GM12878 (cell line): ENCODE measurements around the gene FMN2.

Experiments used
- CEBPB ChIP-seq, 2 experiments: fragments of 150-350 bp in 1 of 2; IDR thresholded peaks; 2 replicates each; pipeline ENCODE4 v1.6.1; 2012 to 2014; ENCODE audit warnings: low read depth in 2 of 2, low read length in 2 of 2, borderline replicate concordance in 1 of 2, inconsistent platforms in 1 of 2
- CHD1 ChIP-seq: IDR thresholded peaks from 2 replicates; pipeline ENCODE4 v1.6.1; 2012; ENCODE audit warnings: low read depth, low read length, improper control_type of control experiment
- CTCF ChIP-seq, 3 experiments: IDR thresholded peaks in 2 of 3; conservative IDR thresholded peaks in 1 of 3; 2 replicates each; pipeline ENCODE4 v1.5.1; 2011; ENCODE audit warnings: low read depth in 3 of 3, low read length in 3 of 3, mild to moderate bottlenecking in 3 of 3, control low read depth in 2 of 3, moderate library complexity in 2 of 3, inconsistent platforms in 1 of 3, mixed read lengths in 1 of 3; ENCODE audit not compliant: control insufficient read depth in 2 of 3, insufficient read depth in 1 of 3; ENCODE audit errors: extremely low read depth in 1 of 3
- E4F1 ChIP-seq: fragments of 450-650 bp; IDR thresholded peaks from 2 replicates; pipeline ENCODE4 v1.6.1; 2018; ENCODE audit warnings: borderline replicate concordance, mild to moderate bottlenecking; ENCODE audit not compliant: partially characterized antibody
- EZH2 ChIP-seq: IDR thresholded peaks from 2 replicates; pipeline ENCODE4 v1.6.1; 2012; ENCODE audit warnings: low read depth, mild to moderate bottlenecking, control low read depth, inconsistent platforms, low read length, borderline replicate concordance; ENCODE audit not compliant: control insufficient read depth
- KAT2A ChIP-seq: conservative IDR thresholded peaks from 2 replicates; pipeline ENCODE4 v1.6.1; 2011; ENCODE audit warnings: low read depth, low read length; ENCODE audit not compliant: control insufficient read depth
- NR2F1 ChIP-seq: fragments of 450-650 bp; conservative IDR thresholded peaks from 2 replicates; pipeline ENCODE4 v1.6.1; 2017; ENCODE audit warnings: mild to moderate bottlenecking
- POLR2AphosphoS5 ChIP-seq: IDR thresholded peaks from 2 replicates; pipeline ENCODE4 v1.6.1; 2011; ENCODE audit warnings: mild to moderate bottlenecking, low read length, inconsistent platforms
- PRDM15 ChIP-seq: fragments of 450-650 bp; formaldehyde crosslinking; IDR thresholded peaks from 2 replicates; pipeline ENCODE4 v1.4.0; 2020; ENCODE audit warnings: mild to moderate bottlenecking, moderate library complexity
- RAD51 ChIP-seq: fragments of 450-650 bp; IDR thresholded peaks from 2 replicates; pipeline ENCODE4 v1.6.1; 2016; ENCODE audit warnings: moderate library complexity, mild to moderate bottlenecking, inconsistent platforms
- SP1 ChIP-seq: IDR thresholded peaks from one replicate; pipeline ENCODE4 v1.6.1; 2011; ENCODE audit warnings: low read depth, low read length
- YBX1 ChIP-seq: fragments of 450-650 bp; IDR thresholded peaks from 2 replicates; pipeline ENCODE4 v1.6.1; 2016; ENCODE audit warnings: antibody characterized with exemption

GRCh38 chr1:240149484-240150094 is 57.9 kb downstream of the FMN2 start:
- TF ChIP-seq CTCF (IDR thresholded peaks at IDR 0.05 in 2 of 3, conservative IDR thresholded peaks at IDR 0.05 in 1 of 3; ENCODE audit: control insufficient read depth in 2 of 3, extremely low read depth in 1 of 3, insufficient read depth in 1 of 3, low read depth in 3 of 3, low read length in 3 of 3) (peak; percentile 48 to 55 (median 54)), POLR2AphosphoS5 (no peak), PRDM15 (CRISPR knock-in tag) (no peak), EZH2 (no peak), CEBPB (IDR thresholded peaks at IDR 0.05; ENCODE audit: borderline replicate concordance in 1 of 2, low read depth in 2 of 2, low read length in 2 of 2) (no peak), SP1 (no peak), RAD51 (no peak), E4F1 (no peak), NR2F1 (no peak), YBX1 (no peak), KAT2A (no peak), CHD1 (no peak)
